NB4 (cell line): ENCODE results near the gene AUTS2.

ENCODE experiments used
- CTCF ChIP-seq: IDR thresholded peaks from one replicate; pipeline ENCODE4 v1.5.1; 2012; ENCODE audit warnings: low read depth, low read length
- MYC ChIP-seq: IDR thresholded peaks from 2 replicates; pipeline ENCODE4 v1.6.1; 2011; ENCODE audit warnings: low read depth, low read length

- TF ChIP-seq CTCF = no peak
- TF ChIP-seq MYC = no peak
These were observed 110.6 kb downstream of the AUTS2 start for GRCh38 chr7:69708857-69709256.
